Breast epithelium (tissue), 3 donors: ENCODE data around the gene SKIC2.
"Not testable (repeated sequence)": the region's sequence is repeated elsewhere in the genome, so short reads cannot be mapped to it uniquely, and the experiment has no call there.

Source experiments
- CTCF ChIP-seq, 3 donors: fragments of 450-650 bp; IDR thresholded peaks; one replicate each; pipeline ENCODE4 v1.5.1; 2016 to 2017; ENCODE audit warnings: antibody characterized with exemption in 3 of 3, mild to moderate bottlenecking in 3 of 3, moderate library complexity in 3 of 3
- POLR2A ChIP-seq: fragments of 450-650 bp; IDR thresholded peaks from one replicate; pipeline ENCODE4 v1.6.1; 2016; ENCODE audit warnings: antibody characterized with exemption, mild to moderate bottlenecking, moderate library complexity
- POLR2AphosphoS5 ChIP-seq, 3 donors: sonication (generic); formaldehyde crosslinking; IDR thresholded peaks; one replicate each; pipeline ENCODE4 v1.6.1; 2017; ENCODE audit warnings: antibody characterized with exemption in 3 of 3

GRCh38 chr6:31981744-31982143 lies 22.8 kb downstream of the SKIC2 start, which contains the start of gene C4A:
- not testable (repeated sequence) for TF ChIP-seq POLR2AphosphoS5 (IDR thresholded peaks at IDR 0.05); CTCF (IDR thresholded peaks at IDR 0.05); POLR2A
